ENCODE measurements around the gene RFX3.
"Not testable (repeated sequence)": the region's sequence is repeated elsewhere in the genome, so short reads cannot be mapped to it uniquely, and the experiment has no call there.

Gene RFX3

GRCh38 chr9:3337515-3338225, 188.1 kb downstream of the RFX3 start:
- Histone ChIP-seq H3K9me3 (ENCODE audit: low read length) (no peaks in the 10 kb centered on the region), H3K9ac (ENCODE audit: low read length) (no peak overlapping the region), H3K36me3 (ENCODE audit: insufficient read depth, low read length) (no peaks in the 10 kb centered on the region), H3K4me1 (ENCODE audit: insufficient read depth, low read length) (peaks cover 13% of the 10 kb centered on the region), H3K27me3 (ENCODE audit: control insufficient read depth in 1 of 2, insufficient read depth in 2 of 2, low read length in 2 of 2) (no peaks in the 10 kb centered on the region), H3K27ac (ENCODE audit: low read depth, low read length) (peak overlapping the region; percentile 36), H3K4me3 (ENCODE audit: low read depth in 1 of 2, low read length in 2 of 2) (no peak overlapping the region)

GRCh38 chr9:3336951-3337350, 188.8 kb downstream of the RFX3 start:
- peak overlapping the region; percentile 36 for H3K27ac ChIP-seq (ENCODE audit: low read depth, low read length)

GRCh38 chr9:3332802-3333201, 193.0 kb downstream of the RFX3 start:
- peaks cover 13% of the 10 kb centered on the region for H3K4me1 ChIP-seq (ENCODE audit: insufficient read depth, low read length)
- H3K9me3 ChIP-seq (ENCODE audit: low read length), result no peaks in the 10 kb centered on the region
- H3K9ac ChIP-seq (ENCODE audit: low read length), result no peak overlapping the region
- H3K36me3 ChIP-seq (ENCODE audit: insufficient read depth, low read length), result no peaks in the 10 kb centered on the region
- no peak overlapping the region for H3K4me3 ChIP-seq (ENCODE audit: low read depth in 1 of 2, low read length in 2 of 2)
- no peak overlapping the region for H3K27ac ChIP-seq (ENCODE audit: low read depth, low read length)
- no peaks in the 10 kb centered on the region for H3K27me3 ChIP-seq (ENCODE audit: control insufficient read depth in 1 of 2, insufficient read depth in 2 of 2, low read length in 2 of 2)

More at GRCh38 chr9:3336951-3337350, 188.8 kb downstream of the RFX3 start:
- H3K36me3 ChIP-seq (ENCODE audit: insufficient read depth, low read length), result no peaks in the 10 kb centered on the region
- no peak overlapping the region for H3K4me3 ChIP-seq (ENCODE audit: low read depth in 1 of 2, low read length in 2 of 2)
- no peaks in the 10 kb centered on the region for H3K9me3 ChIP-seq (ENCODE audit: low read length)
- H3K27me3 ChIP-seq (ENCODE audit: control insufficient read depth in 1 of 2, insufficient read depth in 2 of 2, low read length in 2 of 2), result no peaks in the 10 kb centered on the region
- peaks cover 13% of the 10 kb centered on the region for H3K4me1 ChIP-seq (ENCODE audit: insufficient read depth, low read length)
- H3K9ac ChIP-seq (ENCODE audit: low read length), result no peak overlapping the region

DNA sequence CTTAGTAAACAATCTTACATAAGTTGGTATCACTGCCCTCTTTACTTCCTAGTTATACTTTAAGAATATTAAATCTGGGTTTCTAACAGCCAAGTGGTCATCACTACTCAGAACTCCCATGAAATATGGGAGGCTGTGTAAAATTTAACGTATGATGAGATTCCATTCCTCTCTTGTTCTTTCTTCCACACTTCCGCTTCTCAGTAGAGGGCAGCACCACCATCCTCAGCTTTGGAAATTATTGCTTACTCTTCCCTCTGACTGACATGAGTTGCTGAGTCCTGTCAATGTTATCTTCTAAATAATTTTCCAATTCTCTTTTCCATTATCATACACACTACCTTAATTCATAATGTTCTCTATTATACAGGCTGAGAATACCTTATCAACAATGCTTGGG, 194.0 kb downstream of the RFX3 start:
- no peaks in the 10 kb centered on the region for H3K27me3 ChIP-seq (ENCODE audit: control insufficient read depth in 1 of 2, insufficient read depth in 2 of 2, low read length in 2 of 2)
- no peaks in the 10 kb centered on the region for H3K36me3 ChIP-seq (ENCODE audit: insufficient read depth, low read length)
- H3K27ac ChIP-seq (ENCODE audit: low read depth, low read length), result no peak overlapping the region
- H3K4me3 ChIP-seq (ENCODE audit: low read depth in 1 of 2, low read length in 2 of 2), result no peak overlapping the region
- H3K9ac ChIP-seq (ENCODE audit: low read length), result no peak overlapping the region
- H3K9me3 ChIP-seq (ENCODE audit: low read length), result no peaks in the 10 kb centered on the region
- peaks cover 4% of the 10 kb centered on the region for H3K4me1 ChIP-seq (ENCODE audit: insufficient read depth, low read length)

- H3K27ac ChIP-seq (ENCODE audit: low read depth, low read length), result no peak overlapping the region
- no peak overlapping the region for H3K9ac ChIP-seq (ENCODE audit: low read length)
- no peaks in the 10 kb centered on the region for H3K9me3 ChIP-seq (ENCODE audit: low read length)
- H3K4me3 ChIP-seq (ENCODE audit: low read depth in 1 of 2, low read length in 2 of 2), result no peak overlapping the region
- H3K27me3 ChIP-seq (ENCODE audit: control insufficient read depth in 1 of 2, insufficient read depth in 2 of 2, low read length in 2 of 2), result no peaks in the 10 kb centered on the region
- H3K4me1 ChIP-seq (ENCODE audit: insufficient read depth, low read length), result no peaks in the 10 kb centered on the region
- no peaks in the 10 kb centered on the region for H3K36me3 ChIP-seq (ENCODE audit: insufficient read depth, low read length)
Observed at GRCh38 chr9:3330792-3331420, 194.9 kb downstream of the RFX3 start.

GRCh38 chr9:3329361-3329760, 196.4 kb downstream of the RFX3 start:
- H3K36me3 ChIP-seq (ENCODE audit: insufficient read depth, low read length), result no peaks in the 10 kb centered on the region
- no peak overlapping the region for H3K27ac ChIP-seq (ENCODE audit: low read depth, low read length)
- no peak overlapping the region for H3K9ac ChIP-seq (ENCODE audit: low read length)
- no peaks in the 10 kb centered on the region for H3K27me3 ChIP-seq (ENCODE audit: control insufficient read depth in 1 of 2, insufficient read depth in 2 of 2, low read length in 2 of 2)
- H3K4me3 ChIP-seq (ENCODE audit: low read depth in 1 of 2, low read length in 2 of 2), result no peak overlapping the region
- no peaks in the 10 kb centered on the region for H3K4me1 ChIP-seq (ENCODE audit: insufficient read depth, low read length)
- no peaks in the 10 kb centered on the region for H3K9me3 ChIP-seq (ENCODE audit: low read length)

DNA sequence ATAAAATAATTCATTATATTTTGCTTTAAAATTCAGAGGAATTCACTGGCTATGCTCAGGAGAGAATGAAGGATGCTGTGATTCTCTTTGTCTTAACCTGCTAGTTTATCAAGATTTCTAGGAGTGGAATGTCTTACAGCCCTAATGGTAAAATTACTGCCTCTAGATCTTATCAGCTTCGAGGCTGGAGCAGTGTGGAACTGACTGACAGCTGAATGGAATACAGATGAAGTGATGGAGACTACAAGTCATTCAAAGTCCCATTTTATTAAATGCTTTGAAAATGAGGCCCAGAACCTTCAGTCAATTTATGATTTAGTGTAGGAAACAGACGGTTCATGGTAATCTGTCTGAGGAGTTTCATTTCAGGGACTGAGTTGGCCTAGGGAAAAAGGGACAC, 202.1 kb downstream of the RFX3 start:
- H3K36me3 ChIP-seq (ENCODE audit: insufficient read depth, low read length), result no peaks in the 10 kb centered on the region
- no peaks in the 10 kb centered on the region for H3K9me3 ChIP-seq (ENCODE audit: low read length)
- H3K4me1 ChIP-seq (ENCODE audit: insufficient read depth, low read length), result no peaks in the 10 kb centered on the region
- no peak overlapping the region for H3K27ac ChIP-seq (ENCODE audit: low read depth, low read length)
- no peaks in the 10 kb centered on the region for H3K27me3 ChIP-seq (ENCODE audit: control insufficient read depth in 1 of 2, insufficient read depth in 2 of 2, low read length in 2 of 2)
- H3K9ac ChIP-seq (ENCODE audit: low read length), result no peak overlapping the region
- no peak overlapping the region for H3K4me3 ChIP-seq (ENCODE audit: low read depth in 1 of 2, low read length in 2 of 2)

DNA sequence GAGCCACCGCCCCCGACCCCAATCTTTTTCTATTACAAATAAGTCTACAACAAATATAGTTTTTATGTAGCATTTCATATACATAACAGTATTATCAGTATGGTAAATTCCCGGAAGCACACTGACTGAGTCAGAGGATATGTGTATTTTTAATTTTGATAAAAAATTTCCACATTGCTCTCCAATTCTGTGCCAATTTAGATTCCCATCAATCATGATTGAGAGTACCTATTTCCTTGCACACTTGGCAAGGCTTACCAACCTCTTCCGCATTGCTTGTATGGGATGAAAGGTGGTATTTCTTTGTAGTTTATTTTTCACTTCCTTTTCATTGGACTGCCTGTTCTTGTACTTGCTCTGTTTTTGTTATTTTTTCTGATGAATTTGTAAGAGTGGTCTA, 204.6 kb downstream of the RFX3 start:
- Histone ChIP-seq H3K27ac (ENCODE audit: low read depth, low read length) (no peak overlapping the region), H3K27me3 (ENCODE audit: control insufficient read depth in 1 of 2, insufficient read depth in 2 of 2, low read length in 2 of 2) (no peaks in the 10 kb centered on the region), H3K9ac (ENCODE audit: low read length) (no peak overlapping the region), H3K36me3 (ENCODE audit: insufficient read depth, low read length) (no peaks in the 10 kb centered on the region), H3K9me3 (ENCODE audit: low read length) (no peaks in the 10 kb centered on the region), H3K4me1 (ENCODE audit: insufficient read depth, low read length) (no peaks in the 10 kb centered on the region), H3K4me3 (ENCODE audit: low read depth in 1 of 2, low read length in 2 of 2) (no peak overlapping the region)

DNA sequence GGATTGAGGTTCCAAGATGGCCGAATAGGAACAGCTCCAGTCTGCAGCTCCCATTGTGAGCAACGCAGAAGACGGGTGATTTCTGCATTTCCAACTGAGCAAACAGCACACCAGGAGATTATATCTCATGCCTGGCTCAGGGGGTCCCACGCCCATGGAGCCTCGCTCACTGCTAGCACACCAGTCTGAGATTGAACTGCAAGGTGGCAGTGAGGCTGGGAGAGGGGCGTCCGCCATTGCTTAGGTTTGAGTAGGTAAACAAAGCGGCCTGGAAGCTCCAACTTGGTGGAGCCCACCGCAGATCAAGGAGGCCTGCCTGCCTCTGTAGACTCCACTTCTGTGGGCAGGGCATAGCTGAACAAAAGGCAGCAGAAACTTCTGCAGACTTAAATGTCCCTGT, 213.2 kb downstream of the RFX3 start:
- not testable (repeated sequence) for H3K4me1 ChIP-seq (ENCODE audit: insufficient read depth, low read length); H3K9me3 ChIP-seq (ENCODE audit: low read length); H3K4me3 ChIP-seq (ENCODE audit: low read depth in 1 of 2, low read length in 2 of 2); H3K36me3 ChIP-seq (ENCODE audit: insufficient read depth, low read length); H3K27me3 ChIP-seq (ENCODE audit: control insufficient read depth in 1 of 2, insufficient read depth in 2 of 2, low read length in 2 of 2); H3K9ac ChIP-seq (ENCODE audit: low read length); H3K27ac ChIP-seq (ENCODE audit: low read depth, low read length)

GRCh38 chr9:3308609-3309008, 217.2 kb downstream of the RFX3 start:
- Histone ChIP-seq H3K27ac (ENCODE audit: low read depth, low read length) (no peak overlapping the region), H3K9me3 (ENCODE audit: low read length) (no peaks in the 10 kb centered on the region), H3K4me3 (ENCODE audit: low read depth in 1 of 2, low read length in 2 of 2) (no peak overlapping the region), H3K36me3 (ENCODE audit: insufficient read depth, low read length) (no peaks in the 10 kb centered on the region), H3K9ac (ENCODE audit: low read length) (no peak overlapping the region), H3K4me1 (ENCODE audit: insufficient read depth, low read length) (no peaks in the 10 kb centered on the region), H3K27me3 (ENCODE audit: control insufficient read depth in 1 of 2, insufficient read depth in 2 of 2, low read length in 2 of 2) (no peaks in the 10 kb centered on the region)

- not testable (repeated sequence) for H3K36me3 ChIP-seq (ENCODE audit: insufficient read depth, low read length); H3K9ac ChIP-seq (ENCODE audit: low read length)
Observed at GRCh38 chr9:3304388-3304787, 221.4 kb downstream of the RFX3 start.

GRCh38 chr9:3299872-3300271, 225.9 kb downstream of the RFX3 start:
- no peaks in the 10 kb centered on the region for H3K9me3 ChIP-seq (ENCODE audit: low read length)
- no peaks in the 10 kb centered on the region for H3K27me3 ChIP-seq (ENCODE audit: control insufficient read depth in 1 of 2, insufficient read depth in 2 of 2, low read length in 2 of 2)
- H3K36me3 ChIP-seq (ENCODE audit: insufficient read depth, low read length), result no peaks in the 10 kb centered on the region
- H3K27ac ChIP-seq (ENCODE audit: low read depth, low read length), result no peak overlapping the region
- no peak overlapping the region for H3K9ac ChIP-seq (ENCODE audit: low read length)
- H3K4me1 ChIP-seq (ENCODE audit: insufficient read depth, low read length), result no peaks in the 10 kb centered on the region
- no peak overlapping the region for H3K4me3 ChIP-seq (ENCODE audit: low read depth in 1 of 2, low read length in 2 of 2)

More at GRCh38 chr9:3304388-3304787, 221.4 kb downstream of the RFX3 start:
- not testable (repeated sequence) for H3K9me3 ChIP-seq (ENCODE audit: low read length); H3K4me1 ChIP-seq (ENCODE audit: insufficient read depth, low read length); H3K4me3 ChIP-seq (ENCODE audit: low read depth in 1 of 2, low read length in 2 of 2); H3K27ac ChIP-seq (ENCODE audit: low read depth, low read length); H3K27me3 ChIP-seq (ENCODE audit: control insufficient read depth in 1 of 2, insufficient read depth in 2 of 2, low read length in 2 of 2)
